ENCODE measurements around the gene SCAF4. TPM values are rescaled to one million over a fixed set of nuclear protein-coding genes. Genes with fewer than 3 reads are reported as not detected.

SCAF4 gene
- total RNA-seq, 2 donors from 2014 or later: 56.5 to 66.9 TPM

- peak overlapping the region; percentile 68 to 78 for H3K27ac Mint-ChIP-seq
- DNase-seq (ENCODE audit: low spot score) (no peak), ATAC-seq (no peak)
- no peaks in the 10 kb centered on the region for H3K9me3 Mint-ChIP-seq
- H3K27me3 Mint-ChIP-seq: no peaks in the 10 kb centered on the region
- H3K4me3 Mint-ChIP-seq: peak overlapping the region; percentile 16
- H3K4me1 Mint-ChIP-seq (ENCODE audit: low read depth in 2 of 2): peaks cover 45 to 59% of the 10 kb centered on the region in 2 donors
- no peaks in the 10 kb centered on the region for H3K36me3 Mint-ChIP-seq
Measured at GRCh38 chr21:31714741-31715365, 17.1 kb downstream of the SCAF4 start.

GRCh38 chr21:31713973-31714740 lies 17.8 kb downstream of the SCAF4 start:
- H3K36me3 Mint-ChIP-seq: no peaks in the 10 kb centered on the region
- no peaks in the 10 kb centered on the region for H3K9me3 Mint-ChIP-seq
- peaks cover 48 to 64% of the 10 kb centered on the region in 2 donors for H3K4me1 Mint-ChIP-seq (ENCODE audit: low read depth in 2 of 2)
- H3K27ac Mint-ChIP-seq: peak overlapping the region; percentile 68 to 78
- DNase-seq (ENCODE audit: low spot score) (no peak), ATAC-seq (peak; percentile 63 to 95)
- no peaks in the 10 kb centered on the region for H3K27me3 Mint-ChIP-seq
- H3K4me3 Mint-ChIP-seq: peak overlapping the region; percentile 0

GRCh38 chr21:31713115-31713514 lies 18.8 kb downstream of the SCAF4 start:
- DNase-seq (ENCODE audit: low spot score) (no peak), ATAC-seq (no peak)
- Mint-ChIP-seq H3K36me3 (no peaks in the 10 kb centered on the region), H3K27ac (peak overlapping the region in 1 of 2 donors; percentile 35), H3K4me1 (ENCODE audit: low read depth in 2 of 2) (peaks cover 47 to 62% of the 10 kb centered on the region in 2 donors), H3K4me3 (peak overlapping the region; percentile 9), H3K27me3 (no peaks in the 10 kb centered on the region), H3K9me3 (no peaks in the 10 kb centered on the region)

GRCh38 chr21:31711745-31712285 lies 20.1 kb downstream of the SCAF4 start:
- Mint-ChIP-seq H3K36me3 (no peaks in the 10 kb centered on the region), H3K27ac (no peak overlapping the region), H3K9me3 (no peaks in the 10 kb centered on the region), H3K27me3 (no peaks in the 10 kb centered on the region), H3K4me3 (no peak overlapping the region), H3K4me1 (ENCODE audit: low read depth in 2 of 2) (peaks cover 52 to 66% of the 10 kb centered on the region in 2 donors)
- ATAC-seq: no peak
- DNase-seq (ENCODE audit: low spot score): no peak

GRCh38 chr21:31711326-31711725 lies 20.6 kb downstream of the SCAF4 start:
- Mint-ChIP-seq H3K9me3 (no peaks in the 10 kb centered on the region), H3K4me1 (ENCODE audit: low read depth in 2 of 2) (peaks cover 51 to 65% of the 10 kb centered on the region in 2 donors), H3K27ac (no peak overlapping the region), H3K36me3 (no peaks in the 10 kb centered on the region), H3K4me3 (no peak overlapping the region), H3K27me3 (no peaks in the 10 kb centered on the region)
- DNase-seq (ENCODE audit: low spot score) (no peak), ATAC-seq (no peak)

- Mint-ChIP-seq H3K36me3 (no peaks in the 10 kb centered on the region), H3K4me1 (ENCODE audit: low read depth in 2 of 2) (peaks cover 51 to 62% of the 10 kb centered on the region in 2 donors), H3K4me3 (no peak overlapping the region), H3K27ac (no peak overlapping the region), H3K27me3 (no peaks in the 10 kb centered on the region), H3K9me3 (no peaks in the 10 kb centered on the region)
- ATAC-seq: no peak
- DNase-seq (ENCODE audit: low spot score): no peak
Measured at GRCh38 chr21:31710586-31710985, 21.3 kb downstream of the SCAF4 start.

- Mint-ChIP-seq H3K4me1 (ENCODE audit: low read depth in 2 of 2) (peaks cover 41 to 44% of the 10 kb centered on the region in 2 donors), H3K27me3 (no peaks in the 10 kb centered on the region), H3K36me3 (no peaks in the 10 kb centered on the region), H3K9me3 (no peaks in the 10 kb centered on the region), H3K27ac (no peak overlapping the region), H3K4me3 (no peak overlapping the region)
- DNase-seq (ENCODE audit: low spot score): no peak
- no peak for ATAC-seq
Measured at GRCh38 chr21:31708541-31708940, 23.4 kb downstream of the SCAF4 start.

GRCh38 chr21:31707499-31707898 lies 24.4 kb downstream of the SCAF4 start:
- Mint-ChIP-seq H3K27ac (no peak overlapping the region), H3K27me3 (no peaks in the 10 kb centered on the region), H3K36me3 (no peaks in the 10 kb centered on the region), H3K9me3 (no peaks in the 10 kb centered on the region), H3K4me3 (no peak overlapping the region), H3K4me1 (ENCODE audit: low read depth in 2 of 2) (peaks cover 36 to 41% of the 10 kb centered on the region in 2 donors)
- ATAC-seq (no peak), DNase-seq (ENCODE audit: low spot score) (no peak)

- H3K9me3 Mint-ChIP-seq: no peaks in the 10 kb centered on the region
- DNase-seq (ENCODE audit: low spot score): no peak
- H3K4me1 Mint-ChIP-seq (ENCODE audit: low read depth in 2 of 2): peaks cover 36 to 43% of the 10 kb centered on the region in 2 donors
- no peak overlapping the region for H3K4me3 Mint-ChIP-seq
- no peaks in the 10 kb centered on the region for H3K36me3 Mint-ChIP-seq
- H3K27me3 Mint-ChIP-seq: no peaks in the 10 kb centered on the region
- no peak for ATAC-seq
- H3K27ac Mint-ChIP-seq: no peak overlapping the region
Measured at GRCh38 chr21:31706562-31706961, 25.4 kb downstream of the SCAF4 start.

GRCh38 chr21:31700040-31700439 lies 31.9 kb downstream of the SCAF4 start:
- no peak for DNase-seq (ENCODE audit: low spot score)
- Mint-ChIP-seq H3K36me3 (peaks cover 19% of the 10 kb centered on the region), H3K27me3 (no peaks in the 10 kb centered on the region), H3K4me3 (no peak overlapping the region), H3K27ac (no peak overlapping the region), H3K9me3 (no peaks in the 10 kb centered on the region), H3K4me1 (ENCODE audit: low read depth in 2 of 2) (peaks cover 0 to 9% of the 10 kb centered on the region in 2 donors)
- no peak for ATAC-seq

GRCh38 chr21:31698461-31698860 lies 33.5 kb downstream of the SCAF4 start:
- no peak for ATAC-seq
- peak overlapping the region in 1 of 2 donors; percentile 37 for H3K27ac Mint-ChIP-seq
- H3K4me1 Mint-ChIP-seq (ENCODE audit: low read depth in 2 of 2): peaks cover 0 to 3% of the 10 kb centered on the region in 2 donors
- H3K9me3 Mint-ChIP-seq: no peaks in the 10 kb centered on the region
- DNase-seq (ENCODE audit: low spot score): no peak
- H3K4me3 Mint-ChIP-seq: no peak overlapping the region
- H3K36me3 Mint-ChIP-seq: peaks cover 29% of the 10 kb centered on the region
- H3K27me3 Mint-ChIP-seq: no peaks in the 10 kb centered on the region

- Mint-ChIP-seq H3K4me1 (ENCODE audit: low read depth in 2 of 2) (no peaks in the 10 kb centered on the region), H3K36me3 (peaks cover 29% of the 10 kb centered on the region), H3K4me3 (no peak overlapping the region), H3K27ac (no peak overlapping the region), H3K9me3 (no peaks in the 10 kb centered on the region), H3K27me3 (no peaks in the 10 kb centered on the region)
- ATAC-seq (no peak), DNase-seq (ENCODE audit: low spot score) (no peak)
Measured at GRCh38 chr21:31696424-31696823, 35.5 kb downstream of the SCAF4 start.

- ATAC-seq (no peak), DNase-seq (ENCODE audit: low spot score) (no peak)
- no peak overlapping the region for H3K4me3 Mint-ChIP-seq
- peaks cover 0 to 4% of the 10 kb centered on the region in 2 donors for H3K4me1 Mint-ChIP-seq (ENCODE audit: low read depth in 2 of 2)
- no peak overlapping the region for H3K27ac Mint-ChIP-seq
- H3K9me3 Mint-ChIP-seq: no peaks in the 10 kb centered on the region
- no peaks in the 10 kb centered on the region for H3K27me3 Mint-ChIP-seq
- H3K36me3 Mint-ChIP-seq: peaks cover 28% of the 10 kb centered on the region
Measured at GRCh38 chr21:31693222-31693621, 38.7 kb downstream of the SCAF4 start.

Measured in natural killer cell treated with Interleukin-12 subunit alpha and Interleukin-12 subunit beta and Interleukin-15 and Interleukin-18, amount 100 ng/mL, for 72 hours (primary cell).